Natural killer cell treated with Interleukin-12 subunit alpha and Interleukin-12 subunit beta and Interleukin-15 and Interleukin-18, amount 100 ng/mL, for 72 hours (primary cell): ENCODE measurements around the gene TPR. TPM values are rescaled to one million over a fixed set of nuclear protein-coding genes. Genes with fewer than 3 reads are reported as not detected.
"Not testable (repeated sequence)": the region's sequence is repeated elsewhere in the genome, so short reads cannot be mapped to it uniquely, and the experiment has no call there.

ENCODE experiments used
- ATAC-seq, 2 donors: fragments of 150-1000 bp; cut with Tn5 transposase in 1 of 2; sonication (Bioruptor Pico), chemical (Tn5 transposase) in 1 of 2; 2 replicates each; pipeline ENCODE4 v1.10.0; 2021
- DNase-seq: peaks from one replicate; pipeline ENCODE4 v3.0.0; 2022; ENCODE audit warnings: low spot score
- H3K27ac Mint-ChIP-seq, 2 donors: 1 replicate in 1 of 2; 2 replicates in 1 of 2; pipeline ENCODE4 v1.8.0; 2022; ENCODE audit warnings: mixed read lengths in 2 of 2, mild to moderate bottlenecking in 1 of 2, moderate library complexity in 1 of 2
- H3K27me3 Mint-ChIP-seq, 2 donors: 1 replicate in 1 of 2; 2 replicates in 1 of 2; pipeline ENCODE4 v1.8.0; 2022; ENCODE audit warnings: mixed read lengths in 2 of 2
- H3K36me3 Mint-ChIP-seq: one replicate; pipeline ENCODE4 v1.8.0; 2022; ENCODE audit warnings: mixed read lengths
- H3K4me1 Mint-ChIP-seq, 2 donors: 1 replicate in 1 of 2; 2 replicates in 1 of 2; pipeline ENCODE4 v1.8.0; 2022; ENCODE audit warnings: low read depth in 2 of 2, mixed read lengths in 2 of 2, mild to moderate bottlenecking in 1 of 2
- H3K4me3 Mint-ChIP-seq: one replicate; pipeline ENCODE4 v1.8.0; 2022; ENCODE audit warnings: mixed read lengths
- H3K9me3 Mint-ChIP-seq: 2 replicates; pipeline ENCODE4 v1.8.0; 2022; ENCODE audit warnings: mixed read lengths
- total RNA-seq, 2 donors: library from RNA; stranded (reverse); gene quantifications; one replicate each; pipeline ENCODE4 v1.2.3, GENCODE V29; 2022

Gene TPR
- total RNA-seq, result 100 to 1,000 TPM; 115 to 180 TPM

- peak within 1 kb of the TSS; percentile 100 for H3K4me3 Mint-ChIP-seq
- ATAC-seq (peak; percentile 91 to 93), DNase-seq (peak; percentile 96)
- peaks cover 19% of the 10 kb centered on the region for H3K36me3 Mint-ChIP-seq
- H3K4me1 Mint-ChIP-seq, result peaks cover 15 to 30% of the 10 kb centered on the region in 2 donors
- peak within 1 kb of the TSS; percentile 82 to 95 for H3K27ac Mint-ChIP-seq
- no peaks in the 10 kb centered on the region for H3K27me3 Mint-ChIP-seq
- no peaks in the 10 kb centered on the region for H3K9me3 Mint-ChIP-seq
Observed at GRCh38 chr1:186375152-186375928, at the start of gene TPR, which contains the start of gene ODR4. Gene TPR (minus strand): TSS chr1:186375253. CDS start chr1:186375028, 225 bp downstream. Gene ODR4 (plus strand): TSS chr1:186375838. CDS start chr1:186379786, 3,948 bp downstream.

- H3K9me3 Mint-ChIP-seq, result no peaks in the 10 kb centered on the region
- H3K27me3 Mint-ChIP-seq, result no peaks in the 10 kb centered on the region
- H3K4me1 Mint-ChIP-seq, result peaks cover 3 to 11% of the 10 kb centered on the region in 2 donors
- no peak overlapping the region for H3K27ac Mint-ChIP-seq
- peaks cover 4% of the 10 kb centered on the region for H3K36me3 Mint-ChIP-seq
- no peak for ATAC-seq
- H3K4me3 Mint-ChIP-seq, result no peak overlapping the region
- no peak for DNase-seq
Observed at GRCh38 chr1:186424539-186424938, 49.5 kb upstream of the TPR start.

- H3K36me3 Mint-ChIP-seq, result peaks cover 11% of the 10 kb centered on the region
- no peak overlapping the region for H3K4me3 Mint-ChIP-seq
- no peaks in the 10 kb centered on the region for H3K9me3 Mint-ChIP-seq
- ATAC-seq (no peak), DNase-seq (no peak)
- H3K4me1 Mint-ChIP-seq, result peaks cover 3 to 11% of the 10 kb centered on the region in 2 donors
- peak overlapping the region in 1 of 2 donors; percentile 3 for H3K27ac Mint-ChIP-seq
- no peaks in the 10 kb centered on the region for H3K27me3 Mint-ChIP-seq
Observed at GRCh38 chr1:186421446-186421845, 46.4 kb upstream of the TPR start.

GRCh38 chr1:186420923-186421322 is 45.9 kb upstream of the TPR start:
- ATAC-seq (no peak), DNase-seq (no peak)
- Mint-ChIP-seq H3K27ac (peak overlapping the region; percentile 3 to 54), H3K4me3 (no peak overlapping the region), H3K27me3 (no peaks in the 10 kb centered on the region), H3K36me3 (peaks cover 11% of the 10 kb centered on the region), H3K9me3 (no peaks in the 10 kb centered on the region), H3K4me1 (peaks cover 3 to 11% of the 10 kb centered on the region in 2 donors)

- Mint-ChIP-seq H3K9me3 (no peaks in the 10 kb centered on the region), H3K27ac (peak overlapping the region; percentile 3 to 54), H3K4me1 (peaks cover 3 to 11% of the 10 kb centered on the region in 2 donors), H3K36me3 (peaks cover 11% of the 10 kb centered on the region), H3K4me3 (peak overlapping the region; percentile 0), H3K27me3 (no peaks in the 10 kb centered on the region)
- ATAC-seq, result no peak
- DNase-seq, result no peak
Observed at GRCh38 chr1:186420311-186420710, 45.3 kb upstream of the TPR start.

- H3K4me1 Mint-ChIP-seq, result peaks cover 3 to 11% of the 10 kb centered on the region in 2 donors
- H3K9me3 Mint-ChIP-seq, result no peaks in the 10 kb centered on the region
- no peak overlapping the region for H3K27ac Mint-ChIP-seq
- DNase-seq, result no peak
- no peak overlapping the region for H3K4me3 Mint-ChIP-seq
- ATAC-seq, result no peak
- H3K27me3 Mint-ChIP-seq, result no peaks in the 10 kb centered on the region
- peaks cover 11% of the 10 kb centered on the region for H3K36me3 Mint-ChIP-seq
Observed at GRCh38 chr1:186418503-186418902, 43.5 kb upstream of the TPR start.

GRCh38 chr1:186413319-186413718 is 38.3 kb upstream of the TPR start:
- Mint-ChIP-seq H3K36me3 (no peaks in the 10 kb centered on the region), H3K27me3 (no peaks in the 10 kb centered on the region), H3K4me1 (no peaks in the 10 kb centered on the region), H3K4me3 (no peak overlapping the region), H3K27ac (no peak overlapping the region), H3K9me3 (no peaks in the 10 kb centered on the region)
- no peak for DNase-seq
- no peak for ATAC-seq

- Mint-ChIP-seq H3K36me3 (peaks cover 5% of the 10 kb centered on the region), H3K27ac (no peak overlapping the region)
Observed at GRCh38 chr1:186409091-186409490, 34.0 kb upstream of the TPR start.

GRCh38 chr1:186404454-186405051 is 29.5 kb upstream of the TPR start:
- H3K27me3 Mint-ChIP-seq, result no peaks in the 10 kb centered on the region
- no peak overlapping the region for H3K27ac Mint-ChIP-seq
- H3K4me1 Mint-ChIP-seq, result peaks cover 0 to 5% of the 10 kb centered on the region in 2 donors
- ATAC-seq (peak in 1 of 2 donors; percentile 68), DNase-seq (no peak)
- H3K9me3 Mint-ChIP-seq, result no peaks in the 10 kb centered on the region
- H3K4me3 Mint-ChIP-seq, result no peak overlapping the region
- peaks cover 14% of the 10 kb centered on the region for H3K36me3 Mint-ChIP-seq

More at GRCh38 chr1:186409091-186409490, 34.0 kb upstream of the TPR start:
- no peaks in the 10 kb centered on the region for H3K27me3 Mint-ChIP-seq
- H3K4me1 Mint-ChIP-seq, result no peaks in the 10 kb centered on the region
- H3K9me3 Mint-ChIP-seq, result no peaks in the 10 kb centered on the region
- ATAC-seq (no peak), DNase-seq (no peak)
- no peak overlapping the region for H3K4me3 Mint-ChIP-seq

GRCh38 chr1:186403632-186404031 is 28.6 kb upstream of the TPR start:
- no peaks in the 10 kb centered on the region for H3K27me3 Mint-ChIP-seq
- peaks cover 14% of the 10 kb centered on the region for H3K36me3 Mint-ChIP-seq
- peaks cover 0 to 5% of the 10 kb centered on the region in 2 donors for H3K4me1 Mint-ChIP-seq
- ATAC-seq (no peak), DNase-seq (no peak)
- no peaks in the 10 kb centered on the region for H3K9me3 Mint-ChIP-seq
- no peak overlapping the region for H3K4me3 Mint-ChIP-seq
- H3K27ac Mint-ChIP-seq, result no peak overlapping the region

- not testable (repeated sequence) for H3K4me1 Mint-ChIP-seq, H3K27ac Mint-ChIP-seq, ATAC-seq, H3K27me3 Mint-ChIP-seq, DNase-seq, H3K36me3 Mint-ChIP-seq, H3K9me3 Mint-ChIP-seq, H3K4me3 Mint-ChIP-seq
Observed at GRCh38 chr1:186401446-186401845, 26.4 kb upstream of the TPR start.

- H3K9me3 Mint-ChIP-seq, H3K4me3 Mint-ChIP-seq, ATAC-seq, DNase-seq, H3K4me1 Mint-ChIP-seq, H3K27ac Mint-ChIP-seq, H3K27me3 Mint-ChIP-seq: not testable (repeated sequence)
- H3K36me3 Mint-ChIP-seq, result peaks cover 28% of the 10 kb centered on the region
Observed at GRCh38 chr1:186392711-186393110, 17.7 kb upstream of the TPR start.

GRCh38 chr1:186391841-186392240 is 16.8 kb upstream of the TPR start:
- Mint-ChIP-seq H3K36me3 (peaks cover 28% of the 10 kb centered on the region), H3K4me3 (no peak overlapping the region), H3K4me1 (no peaks in the 10 kb centered on the region), H3K27me3 (no peaks in the 10 kb centered on the region), H3K27ac (no peak overlapping the region), H3K9me3 (no peaks in the 10 kb centered on the region)
- ATAC-seq, result no peak
- DNase-seq, result no peak

GRCh38 chr1:186390925-186391324 is 15.9 kb upstream of the TPR start:
- DNase-seq (no peak), ATAC-seq (no peak)
- Mint-ChIP-seq H3K36me3 (peaks cover 26% of the 10 kb centered on the region), H3K9me3 (no peaks in the 10 kb centered on the region), H3K4me3 (no peak overlapping the region), H3K27me3 (no peaks in the 10 kb centered on the region), H3K27ac (no peak overlapping the region), H3K4me1 (no peaks in the 10 kb centered on the region)
